PFSK-1 (cell line): ENCODE results near the gene PRKN.

Experiments used
- FOXP2 ChIP-seq: optimal IDR thresholded peaks from 2 replicates; pipeline ENCODE3; 2011; ENCODE audit warnings: borderline replicate concordance, control low read depth, inconsistent platforms; ENCODE audit not compliant: insufficient read depth; ENCODE audit errors: extremely low read length, extremely low read depth
- POLR2AphosphoS5 ChIP-seq: IDR thresholded peaks from 2 replicates; pipeline ENCODE4 v1.6.1; 2012; ENCODE audit warnings: low read depth, mild to moderate bottlenecking, control low read depth, low read length, moderate library complexity
- REST ChIP-seq, 2 experiments: IDR thresholded peaks; 2 replicates each; pipeline versions ENCODE4 v1.6.1 to v1.8.0; 2011 to 2012; ENCODE audit warnings: low read depth in 2 of 2, low read length in 2 of 2, control low read depth in 1 of 2, inconsistent platforms in 1 of 2, mild to moderate bottlenecking in 1 of 2, moderate library complexity in 1 of 2; ENCODE audit not compliant: insufficient read depth in 1 of 2
- SIN3A ChIP-seq: IDR thresholded peaks from 2 replicates; pipeline ENCODE4 v1.6.1; 2012; ENCODE audit warnings: mild to moderate bottlenecking, low read length, moderate library complexity, borderline replicate concordance; ENCODE audit not compliant: insufficient read depth

GRCh38 chr6:162441991-162442390, 285.6 kb downstream of the PRKN start:
- no peak for TF ChIP-seq FOXP2
- TF ChIP-seq POLR2AphosphoS5: no peak
- no peak for TF ChIP-seq SIN3A
- no peak for TF ChIP-seq REST (IDR thresholded peaks at IDR 0.05; ENCODE audit: insufficient read depth in 1 of 2, low read depth in 2 of 2, low read length in 2 of 2)
